ENCODE measurements around the gene SSR3.

SSR3 gene

GRCh38 chr3:156553705-156554356 lies 1.1 kb downstream of the SSR3 start:
- CTCF ChIA-PET, result interaction anchor here (0.6 to 2.5 kb wide), 8 partner anchors 10 to 528 kb away, joined by 3 to 11 read pairs (median 3); partner anchors contain the start of gene TIPARP
- POLR2A ChIA-PET, result interaction anchor here (1.5 to 2.2 kb wide), 2 partner anchors 52 to 121 kb away, joined by 5 to 27 read pairs; partner anchors contain the start of gene TIPARP
- Histone ChIP-seq H3K4me3 (ENCODE audit: low read depth, low read length) (peak overlapping the region; percentile 100), H3K36me3 (ENCODE audit: control insufficient read depth in 2 of 2, insufficient read depth in 1 of 2, low read length in 2 of 2) (peaks cover 0 to 44% of the 10 kb centered on the region in 2 experiments; a peak in 1 of 3 replicates), H3K9me3 (ENCODE audit: control insufficient read depth, insufficient read depth, low read depth, low read length) (no peaks in the 10 kb centered on the region), H3K4me1 (ENCODE audit: control insufficient read depth, insufficient read depth, low read length) (no peaks in the 10 kb centered on the region), H3K27ac (ENCODE audit: extremely low read depth, low read depth, low read length) (no peak overlapping the region)
- TF ChIP-seq ZNF280D (tag by site-specific recombination; IDR thresholded peaks at IDR 0.05) (no peak), ZSCAN30 (tag by site-specific recombination; IDR thresholded peaks at IDR 0.05) (no peak), PRDM1 (tag by site-specific recombination; IDR thresholded peaks at IDR 0.05) (no peak), ZNF311 (tag by site-specific recombination; IDR thresholded peaks at IDR 0.05; ENCODE audit: borderline replicate concordance) (no peak), ZNF266 (tag by site-specific recombination; IDR thresholded peaks at IDR 0.05; ENCODE audit: low read depth) (no peak), REST (tag by site-specific recombination; IDR thresholded peaks at IDR 0.05) (no peak), ZNF19 (tag by site-specific recombination; IDR thresholded peaks at IDR 0.05; ENCODE audit: low read depth) (no peak)

- ChIA-PET POLR2A (interaction anchor here (0.6 to 0.7 kb wide), 2 partner anchors 17 to 373 kb away, joined by 3 read pairs; no protein-coding TSS in a partner anchor), CTCF (interaction anchor here (1.0 to 2.5 kb wide), 2 partner anchors 18 to 121 kb away, joined by 3 to 11 read pairs; no protein-coding TSS in a partner anchor)
- Histone ChIP-seq H3K27ac (ENCODE audit: extremely low read depth, low read depth, low read length) (no peak overlapping the region), H3K9me3 (ENCODE audit: control insufficient read depth, insufficient read depth, low read depth, low read length) (no peaks in the 10 kb centered on the region), H3K4me3 (ENCODE audit: low read depth, low read length) (no peak overlapping the region), H3K36me3 (ENCODE audit: control insufficient read depth in 2 of 2, insufficient read depth in 1 of 2, low read length in 2 of 2) (peaks cover 0 to 53% of the 10 kb centered on the region in 2 experiments; a peak in 1 of 3 replicates), H3K4me1 (ENCODE audit: control insufficient read depth, insufficient read depth, low read length) (no peaks in the 10 kb centered on the region)
- TF ChIP-seq AEBP2 (tag by site-specific recombination; IDR thresholded peaks at IDR 0.05; ENCODE audit: borderline replicate concordance) (no peak), ZNF677 (tag by site-specific recombination; IDR thresholded peaks at IDR 0.05) (no peak), ZNF324 (tag by site-specific recombination; IDR thresholded peaks at IDR 0.05) (no peak), ZNF501 (tag by site-specific recombination; IDR thresholded peaks at IDR 0.05) (no peak), ZNF19 (tag by site-specific recombination; IDR thresholded peaks at IDR 0.05; ENCODE audit: low read depth) (no peak), MYNN (tag by site-specific recombination; IDR thresholded peaks at IDR 0.05; ENCODE audit: borderline replicate concordance) (no peak), ZNF670 (tag by site-specific recombination; IDR thresholded peaks at IDR 0.05; ENCODE audit: low read depth) (no peak), INSM2 (tag by site-specific recombination; IDR thresholded peaks at IDR 0.05) (no peak), ZNF529 (tag by site-specific recombination; IDR thresholded peaks at IDR 0.05; ENCODE audit: insufficient replicate concordance) (no peak), MEIS1 (CRISPR knock-in tag; IDR thresholded peaks at IDR 0.05; ENCODE audit: borderline replicate concordance) (no peak), ZNF518A (tag by site-specific recombination; conservative IDR thresholded peaks at IDR 0.05; ENCODE audit: low read depth) (no peak), ZFP41 (tag by site-specific recombination; IDR thresholded peaks at IDR 0.05; ENCODE audit: borderline replicate concordance) (no peak)
These were observed 1.9 kb downstream of the SSR3 start for GRCh38 chr3:156552973-156553372.
